IPS-18a (cell line): Measurements from ENCODE around the gene SLC4A11.
"Not testable (repeated sequence)": the region's sequence is repeated elsewhere in the genome, so short reads cannot be mapped to it uniquely, and the experiment has no call there.

Source experiments
- H3K27ac ChIP-seq: one replicate; pipeline ENCODE4 v1.5.1; 2013; ENCODE audit warnings: low read length
- H3K27me3 ChIP-seq: one replicate; pipeline ENCODE4 v1.6.1; 2013; ENCODE audit warnings: mild to moderate bottlenecking, low read length; ENCODE audit not compliant: control insufficient read depth, insufficient read depth
- H3K36me3 ChIP-seq: one replicate; pipeline ENCODE4 v1.6.1; 2013; ENCODE audit warnings: low read depth, low read length; ENCODE audit not compliant: control insufficient read depth
- H3K4me1 ChIP-seq: one replicate; pipeline ENCODE4 v1.6.1; 2013; ENCODE audit warnings: low read depth, low read length; ENCODE audit not compliant: control insufficient read depth
- H3K4me3 ChIP-seq: one replicate; pipeline ENCODE4 v1.5.1; 2013; ENCODE audit warnings: low read length
- H3K9ac ChIP-seq: one replicate; pipeline ENCODE4 v1.6.1; 2013; ENCODE audit warnings: mild to moderate bottlenecking, low read length, moderate library complexity
- H3K9me3 ChIP-seq: one replicate; pipeline ENCODE4 v1.6.1; 2013; ENCODE audit warnings: low read depth, low read length; ENCODE audit not compliant: control insufficient read depth

Gene SLC4A11

DNA sequence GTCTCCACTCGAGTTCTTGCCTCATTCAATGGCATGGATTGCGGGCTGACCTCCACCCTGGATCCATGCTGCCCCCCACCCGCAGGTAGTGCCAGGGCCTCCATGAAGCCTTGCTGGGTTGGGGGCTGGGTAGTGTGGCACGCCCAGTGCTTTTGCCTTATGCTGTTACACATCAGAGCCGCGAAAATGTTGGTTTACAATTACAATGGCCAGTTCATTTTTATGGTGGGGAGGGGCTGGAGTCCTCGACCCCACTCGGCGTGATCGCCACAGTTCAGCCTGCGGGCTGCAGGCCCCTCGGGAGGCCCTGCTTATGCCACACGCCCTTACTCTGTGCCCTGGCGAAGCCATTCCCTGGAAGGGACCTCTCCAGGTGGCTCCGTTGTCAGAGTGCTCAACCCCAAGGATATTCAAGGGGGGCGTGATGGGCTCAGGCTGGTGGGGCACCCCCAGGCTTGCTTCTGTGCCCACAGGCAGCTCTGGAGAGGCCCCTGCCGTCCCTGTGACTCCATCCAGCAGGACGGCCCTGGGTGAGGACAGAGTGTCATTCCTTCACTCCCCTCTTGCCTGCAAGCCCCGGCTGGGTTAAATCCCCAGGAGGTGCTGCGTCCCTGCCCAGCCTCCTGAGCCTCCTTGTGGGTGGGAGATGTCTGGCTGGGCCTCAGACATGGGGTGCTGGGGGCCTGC is 14.9 kb downstream of the SLC4A11 start:
- Histone ChIP-seq H3K36me3 (peaks cover 12% of the 10 kb centered on the region), H3K9ac (no peak overlapping the region), H3K4me3 (no peak overlapping the region), H3K4me1 (no peaks in the 10 kb centered on the region), H3K27ac (no peak overlapping the region), H3K9me3 (no peaks in the 10 kb centered on the region), H3K27me3 (no peaks in the 10 kb centered on the region)

DNA sequence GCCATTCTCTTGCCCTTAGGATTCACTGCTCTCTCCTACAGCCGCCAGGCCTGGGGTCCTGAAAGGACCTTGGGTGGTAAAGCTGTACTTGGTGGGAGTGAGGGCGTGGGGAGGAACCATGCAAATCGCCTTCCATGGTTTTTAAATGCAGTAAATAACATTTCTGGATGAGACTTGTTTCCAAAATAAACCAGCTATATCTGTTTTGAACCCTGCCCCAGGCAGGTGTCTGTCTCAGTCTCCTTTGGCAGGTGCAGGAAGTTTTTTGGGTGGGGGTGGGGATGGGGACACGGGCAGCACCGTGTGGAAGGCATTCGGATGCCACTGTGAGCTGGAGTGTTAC is 15.4 kb downstream of the SLC4A11 start:
- Histone ChIP-seq H3K4me3 (no peak overlapping the region), H3K27ac (no peak overlapping the region), H3K9me3 (no peaks in the 10 kb centered on the region), H3K36me3 (peaks cover 12% of the 10 kb centered on the region), H3K27me3 (no peaks in the 10 kb centered on the region), H3K4me1 (no peaks in the 10 kb centered on the region), H3K9ac (no peak overlapping the region)

DNA sequence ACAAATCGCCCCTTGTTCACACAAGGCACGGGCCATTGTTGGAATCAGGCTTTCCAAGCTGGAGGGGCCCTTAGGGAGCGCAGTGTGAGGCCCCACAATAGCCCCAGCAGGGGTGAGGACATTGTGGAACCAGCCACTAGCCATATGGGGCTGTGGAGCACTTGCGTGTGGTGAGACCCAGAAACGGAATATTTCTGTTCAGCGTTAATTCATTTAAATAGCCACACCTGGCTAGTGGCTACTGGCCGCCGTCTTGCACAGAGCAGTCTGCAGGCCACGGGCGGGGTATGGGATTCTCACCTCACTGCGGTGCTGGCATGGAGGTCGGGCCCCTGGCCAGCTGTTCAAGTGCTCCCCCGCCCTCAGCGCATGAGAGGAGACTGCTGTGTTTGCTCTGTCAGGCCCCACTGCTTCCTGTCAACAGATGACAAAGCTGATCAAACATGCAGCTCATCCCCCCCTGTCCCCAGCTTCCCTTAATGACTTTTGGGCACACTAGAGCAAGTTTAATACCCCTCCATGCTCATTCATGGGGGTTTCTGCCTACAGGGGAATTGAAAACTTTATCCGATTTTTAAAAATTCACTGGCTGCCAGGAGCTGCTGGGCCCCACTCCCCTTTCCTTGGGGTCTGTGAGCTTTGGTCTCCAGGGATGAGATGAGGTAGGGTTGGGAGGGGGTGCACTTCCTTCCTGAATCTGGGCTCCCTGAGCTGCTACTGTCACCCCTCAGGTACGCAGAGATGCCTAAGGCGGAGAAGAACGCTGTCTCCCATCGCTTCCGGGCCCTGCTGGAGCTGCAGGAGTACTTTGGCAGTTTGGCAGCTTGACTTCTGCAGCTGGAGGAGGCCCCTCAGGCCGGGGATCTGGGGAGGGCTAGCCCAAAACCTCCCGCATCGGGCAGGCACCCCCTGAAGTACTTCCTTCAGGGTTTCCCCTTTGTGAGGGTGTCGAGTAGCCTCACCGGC is 16.1 kb downstream of the SLC4A11 start:
- Histone ChIP-seq H3K9ac (no peak overlapping the region), H3K27me3 (no peaks in the 10 kb centered on the region), H3K27ac (no peak overlapping the region), H3K4me3 (no peak overlapping the region), H3K9me3 (no peaks in the 10 kb centered on the region), H3K4me1 (no peaks in the 10 kb centered on the region), H3K36me3 (peaks cover 12% of the 10 kb centered on the region)

DNA sequence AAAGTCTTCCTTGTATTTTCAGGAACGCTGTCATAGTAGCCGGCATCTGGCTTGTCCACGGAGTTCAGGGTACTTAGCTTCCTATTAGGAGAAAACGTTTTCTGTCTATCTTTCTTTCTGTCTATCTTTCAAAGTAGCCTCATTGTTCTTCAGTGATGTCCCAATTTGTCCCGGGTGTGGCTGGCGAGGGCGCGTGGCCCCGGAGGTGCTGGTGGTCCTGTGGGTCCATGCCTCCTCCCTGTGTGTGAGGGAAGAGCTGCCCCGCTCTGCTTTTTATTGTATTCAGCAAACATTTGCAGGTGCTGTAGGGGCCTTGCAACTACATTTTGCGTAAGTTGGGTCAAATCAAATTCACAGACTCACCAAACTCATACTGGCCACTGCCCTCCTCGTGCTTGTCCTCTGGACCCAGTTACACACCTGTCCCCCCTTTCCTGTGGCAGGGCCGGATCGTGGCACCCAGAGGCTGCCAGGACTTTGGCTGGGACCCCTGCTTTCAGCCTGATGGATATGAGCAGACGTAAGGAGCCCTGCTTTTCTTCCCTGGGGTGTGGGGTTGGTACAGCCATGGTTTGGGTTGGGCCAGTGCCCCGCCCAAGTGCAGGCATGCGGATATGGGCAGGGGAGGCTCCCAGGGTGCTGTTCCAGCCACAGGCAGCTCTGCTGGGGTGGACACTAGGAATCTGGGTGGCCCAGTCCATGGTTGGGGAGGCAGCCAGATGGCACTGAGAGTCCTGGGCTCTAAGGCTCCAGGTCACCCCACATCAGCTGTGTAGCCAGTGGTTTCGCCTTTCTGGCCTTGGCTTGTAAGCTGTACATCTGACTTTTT is 17.4 kb downstream of the SLC4A11 start:
- Histone ChIP-seq H3K4me1 (no peaks in the 10 kb centered on the region), H3K9ac (no peak overlapping the region), H3K9me3 (no peaks in the 10 kb centered on the region), H3K27me3 (no peaks in the 10 kb centered on the region), H3K27ac (no peak overlapping the region), H3K4me3 (no peak overlapping the region), H3K36me3 (peaks cover 12% of the 10 kb centered on the region)

DNA sequence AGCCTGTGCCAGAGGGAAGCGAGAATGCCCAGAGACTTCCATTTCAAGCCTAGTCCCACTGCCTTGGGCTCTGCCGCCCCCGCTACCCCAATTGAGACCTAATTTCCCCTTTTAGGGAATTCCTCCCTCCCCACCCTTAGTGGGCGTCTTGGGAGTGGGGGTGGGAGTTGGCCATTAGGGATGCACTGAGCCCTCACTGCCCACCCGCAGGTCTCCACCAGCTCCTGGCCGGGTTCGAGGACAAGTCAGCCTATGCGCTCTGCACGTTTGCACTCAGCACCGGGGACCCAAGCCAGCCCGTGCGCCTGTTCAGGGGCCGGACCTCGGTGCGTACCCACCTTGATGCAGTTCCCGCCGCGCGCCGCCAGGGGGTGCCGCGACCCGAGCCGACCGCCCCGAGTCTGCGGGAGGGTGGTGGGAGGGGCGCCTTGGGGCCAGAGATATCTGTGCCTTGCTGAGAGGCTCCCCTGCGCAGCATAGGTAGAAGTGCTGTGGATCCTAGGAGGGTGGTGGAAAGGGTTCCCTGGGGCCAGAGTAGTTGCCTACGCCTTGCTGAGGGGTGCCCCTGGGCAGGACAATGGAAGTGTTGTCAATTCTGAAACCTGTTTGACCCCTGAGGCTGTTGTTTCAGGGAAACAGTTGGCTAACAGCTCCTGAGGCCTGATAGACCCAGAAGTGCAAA is 20.5 kb downstream of the SLC4A11 start:
- no peak overlapping the region for H3K9ac ChIP-seq
- no peak overlapping the region for H3K4me3 ChIP-seq
- peaks cover 24% of the 10 kb centered on the region for H3K36me3 ChIP-seq
- H3K27me3 ChIP-seq: no peaks in the 10 kb centered on the region
- H3K4me1 ChIP-seq: no peaks in the 10 kb centered on the region
- H3K27ac ChIP-seq: no peak overlapping the region
- no peaks in the 10 kb centered on the region for H3K9me3 ChIP-seq

DNA sequence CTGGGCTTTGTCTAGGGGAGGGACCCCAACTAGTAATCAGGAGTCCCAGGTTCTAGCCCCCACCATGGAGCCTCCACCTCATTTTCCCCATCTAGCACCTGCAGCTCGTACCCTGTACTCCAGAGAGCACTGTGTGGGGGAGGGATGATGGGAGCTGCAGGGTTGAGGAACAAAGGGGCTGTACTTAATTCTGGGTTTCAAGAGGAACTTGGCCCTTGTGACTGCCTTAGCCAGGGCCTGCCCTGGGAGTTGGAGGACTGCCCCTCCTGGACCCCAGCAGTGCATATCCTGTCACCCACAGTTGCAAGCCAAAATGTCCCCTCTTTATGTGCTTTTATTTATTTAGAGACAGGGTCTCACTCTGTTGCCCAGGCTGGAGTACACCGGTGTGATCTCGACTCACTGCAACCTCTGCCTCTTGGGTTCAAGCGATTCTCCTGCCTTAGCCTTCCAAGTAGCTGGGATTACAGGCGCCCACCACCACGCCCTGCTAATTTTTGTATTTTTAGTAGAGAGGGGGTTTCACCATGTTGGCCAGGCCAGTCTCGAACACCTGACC is 23.6 kb downstream of the SLC4A11 start:
- H3K9ac ChIP-seq, H3K4me3 ChIP-seq: not testable (repeated sequence)
- H3K36me3 ChIP-seq: peaks cover 22% of the 10 kb centered on the region

DNA sequence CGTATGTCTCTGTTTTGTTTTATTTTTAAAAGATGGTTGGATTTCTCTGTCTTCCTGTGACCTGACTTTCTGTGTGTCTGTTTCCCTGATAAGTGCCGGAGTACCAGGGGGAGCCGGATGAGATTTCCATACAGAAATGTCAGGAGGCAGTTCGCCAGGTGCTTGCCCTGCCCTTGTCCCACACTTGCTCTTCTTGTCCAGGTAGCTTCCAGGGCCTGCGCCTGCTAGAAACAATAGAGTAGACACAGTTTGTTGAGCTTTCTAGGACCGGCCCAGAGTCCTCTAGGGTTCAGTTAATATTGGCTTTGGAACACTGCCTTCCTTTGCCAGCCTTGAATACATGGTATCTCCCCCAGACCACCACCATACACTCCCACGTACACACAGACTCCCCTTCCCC is 25.8 kb downstream of the SLC4A11 start:
- Histone ChIP-seq H3K9me3 (no peaks in the 10 kb centered on the region), H3K27ac (no peak overlapping the region), H3K27me3 (no peaks in the 10 kb centered on the region), H3K4me3 (no peak overlapping the region), H3K36me3 (peaks cover 17% of the 10 kb centered on the region), H3K4me1 (no peaks in the 10 kb centered on the region), H3K9ac (no peak overlapping the region)

More for the DNA sequence above, 23.6 kb downstream of the SLC4A11 start:
- H3K27ac ChIP-seq, H3K9me3 ChIP-seq, H3K27me3 ChIP-seq, H3K4me1 ChIP-seq: not testable (repeated sequence)

DNA sequence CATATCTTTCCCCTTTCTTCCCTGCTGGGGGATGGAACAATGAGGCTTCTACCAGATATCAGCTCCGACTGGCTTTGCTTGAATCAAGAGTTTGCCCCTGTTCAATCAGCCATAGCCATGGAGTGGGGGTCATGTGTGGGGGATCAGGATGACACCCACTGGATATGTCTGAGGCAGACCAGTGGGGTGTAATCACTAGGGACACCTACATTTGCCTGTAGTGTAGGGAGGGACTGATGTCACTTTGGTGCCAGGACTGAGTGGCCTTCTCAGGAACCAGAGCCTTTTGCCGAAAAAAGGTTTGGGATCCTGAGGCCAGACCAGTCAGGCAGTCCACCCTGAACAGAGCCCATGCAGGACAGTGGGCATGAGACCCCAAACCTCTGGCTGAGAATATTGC is 28.6 kb downstream of the SLC4A11 start:
- peak overlapping the region; percentile 24 for H3K27ac ChIP-seq

DNA sequence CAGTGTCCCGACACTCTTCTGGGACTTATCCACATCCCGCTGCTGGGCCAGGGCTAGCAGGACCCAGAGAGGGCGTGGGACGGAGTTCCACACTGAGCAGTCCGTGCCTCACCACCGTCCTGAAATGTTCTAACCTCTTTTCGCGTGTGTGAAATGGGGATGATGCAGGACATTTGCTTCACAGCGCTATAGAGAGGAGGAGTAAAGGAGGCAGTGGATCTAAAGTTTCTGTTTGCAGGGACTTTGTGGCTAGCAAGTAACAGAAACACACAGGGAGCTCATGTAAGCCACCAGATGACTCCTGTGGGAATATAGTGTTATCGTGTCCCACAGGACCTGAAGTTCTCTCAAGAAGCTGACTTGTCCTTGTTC is 29.1 kb downstream of the SLC4A11 start:
- Histone ChIP-seq H3K27ac (peak overlapping the region; percentile 24), H3K9me3 (no peaks in the 10 kb centered on the region), H3K36me3 (peaks cover 10% of the 10 kb centered on the region), H3K9ac (peak overlapping the region; percentile 79), H3K4me1 (no peaks in the 10 kb centered on the region), H3K4me3 (peak overlapping the region; percentile 97), H3K27me3 (no peaks in the 10 kb centered on the region)

More for the DNA sequence above, 28.6 kb downstream of the SLC4A11 start:
- H3K9me3 ChIP-seq: no peaks in the 10 kb centered on the region
- H3K9ac ChIP-seq: peak overlapping the region; percentile 79
- H3K36me3 ChIP-seq: peaks cover 11% of the 10 kb centered on the region
- H3K27me3 ChIP-seq: no peaks in the 10 kb centered on the region
- no peaks in the 10 kb centered on the region for H3K4me1 ChIP-seq
- peak overlapping the region; percentile 97 for H3K4me3 ChIP-seq

DNA sequence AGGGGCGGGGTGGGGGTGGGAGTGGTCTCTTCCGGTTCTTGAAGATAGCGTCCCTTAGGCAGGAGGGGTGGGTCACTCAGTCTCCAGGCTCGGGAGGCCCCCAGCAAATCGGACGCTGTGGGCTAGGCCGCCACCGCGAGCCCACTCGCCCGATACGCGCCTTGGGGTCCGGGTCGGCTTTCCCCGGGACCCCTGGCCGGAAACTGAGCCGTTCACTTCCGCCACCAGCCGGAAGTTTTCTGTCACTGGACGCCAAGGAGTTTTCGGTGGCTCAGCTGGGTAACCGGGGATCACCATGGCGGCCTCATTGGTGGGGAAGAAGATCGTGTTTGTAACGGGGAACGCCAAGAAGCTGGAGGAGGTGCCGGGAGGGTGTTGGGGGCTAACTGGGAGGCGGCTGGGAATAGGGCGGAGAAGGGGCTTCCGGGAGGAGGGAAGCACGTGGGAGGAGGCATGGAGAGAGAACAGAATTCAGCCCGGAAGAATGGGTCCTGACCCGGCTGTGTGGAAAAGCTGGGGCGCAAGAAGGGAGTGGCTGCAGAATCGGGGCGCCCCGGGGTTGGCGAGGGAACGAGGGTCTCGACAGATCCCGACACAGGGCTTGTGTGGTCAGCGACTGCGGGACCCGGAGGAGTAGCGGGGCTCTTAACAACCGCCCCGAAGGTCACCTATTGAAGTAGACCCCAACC is 29.6 kb downstream of the SLC4A11 start, which contains the start of gene ITPA:
TSS of gene ITPA (plus strand) at position 242 of the 689 bp plus-strand sequence. CDS start at position 296, 54 bp downstream.
- Histone ChIP-seq H3K9ac (peak within 1 kb of the TSS; percentile 79), H3K4me1 (no peaks in the 10 kb centered on the region), H3K27ac (peak within 1 kb of the TSS; percentile 24), H3K4me3 (peak within 1 kb of the TSS; percentile 97), H3K27me3 (no peaks in the 10 kb centered on the region), H3K9me3 (no peaks in the 10 kb centered on the region), H3K36me3 (peaks cover 10% of the 10 kb centered on the region)
